GM12891 (cell line): Measurements from ENCODE around the gene EIF3K.

Source experiments
- POLR2AphosphoS5 ChIP-seq: IDR thresholded peaks from 2 replicates; pipeline ENCODE4 v1.6.1; 2011; ENCODE audit warnings: low read depth, low read length, control low read depth
- SPI1 ChIP-seq: IDR thresholded peaks from 2 replicates; pipeline ENCODE4 v1.6.1; 2011; ENCODE audit warnings: low read depth, low read length, control low read depth
- TAF1 ChIP-seq: IDR thresholded peaks from 2 replicates; pipeline ENCODE4 v1.6.1; 2011; ENCODE audit warnings: low read depth, low read length, control low read depth

DNA sequence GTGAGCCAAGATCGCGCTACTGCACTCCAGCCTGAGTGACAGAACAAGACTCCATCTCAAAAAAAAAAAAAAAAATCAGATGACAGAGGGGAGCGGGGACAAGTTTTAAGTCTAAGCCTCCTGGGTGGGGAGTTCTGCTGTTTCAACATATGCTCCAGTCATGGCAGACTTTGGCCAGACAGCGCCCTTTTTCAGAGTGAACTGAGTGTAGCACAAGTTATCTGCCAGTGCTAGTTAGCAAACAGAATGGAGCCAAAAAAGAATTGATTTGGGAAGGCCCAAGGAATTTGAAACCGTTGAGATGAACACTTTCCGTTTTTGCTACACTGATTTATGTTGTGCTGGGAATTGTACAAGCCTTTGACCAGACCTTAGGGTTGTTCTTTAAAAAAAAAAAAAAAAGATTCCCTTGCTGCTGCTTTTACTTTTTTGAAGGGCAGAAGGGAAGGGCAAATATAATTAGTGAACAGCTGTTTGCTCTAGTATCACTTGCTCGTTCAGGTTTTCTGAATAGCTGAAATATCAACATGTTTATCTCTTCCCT, 34.1 kb downstream of the EIF3K start:
- TF ChIP-seq SPI1 (no peak), TAF1 (no peak), POLR2AphosphoS5 (no peak)
